HAP-1 (cell line): Measurements from ENCODE around the gene ASIC4.

Experiments
- DNase-seq, 2 experiments: peaks; one replicate each; pipeline ENCODE4 v3.0.0-alpha.2; 2016 to 2020; ENCODE audit warnings: low spot score in 2 of 2
- H3K27me3 ChIP-seq: fragments of 250-450 bp; sonication (Bioruptor Pico); 2 replicates; pipeline ENCODE4 v1.5.1; 2020; ENCODE audit warnings: low read depth, mild to moderate bottlenecking, moderate library complexity
- H3K36me3 ChIP-seq: fragments of 250-450 bp; sonication (Bioruptor Pico); replicated peaks from 2 replicates; pipeline ENCODE4 v1.5.1; 2020; ENCODE audit warnings: mild to moderate bottlenecking
- H3K4me1 ChIP-seq: fragments of 250-450 bp; sonication (Bioruptor Pico); 2 replicates; pipeline ENCODE4 v1.5.1; 2020; ENCODE audit warnings: mild to moderate bottlenecking
- H3K4me3 ChIP-seq: fragments of 250-450 bp; sonication (Bioruptor Pico); 2 replicates; pipeline ENCODE4 v1.5.1; 2020; ENCODE audit warnings: mild to moderate bottlenecking, moderate library complexity
- H3K9me3 ChIP-seq: fragments of 250-450 bp; sonication (Bioruptor Pico); 2 replicates; pipeline ENCODE4 v1.5.1; 2020; ENCODE audit warnings: mild to moderate bottlenecking, moderate library complexity
- in situ Hi-C: fragments of 300-500 bp; cut with MboI; formaldehyde crosslinking; loops from 3 replicates; pipeline ENCODE4 v1.14.3; 2020; ENCODE audit warnings: low sequenced_read_pairs, inconsistent platforms, mixed read lengths

The ASIC4 gene

DNA sequence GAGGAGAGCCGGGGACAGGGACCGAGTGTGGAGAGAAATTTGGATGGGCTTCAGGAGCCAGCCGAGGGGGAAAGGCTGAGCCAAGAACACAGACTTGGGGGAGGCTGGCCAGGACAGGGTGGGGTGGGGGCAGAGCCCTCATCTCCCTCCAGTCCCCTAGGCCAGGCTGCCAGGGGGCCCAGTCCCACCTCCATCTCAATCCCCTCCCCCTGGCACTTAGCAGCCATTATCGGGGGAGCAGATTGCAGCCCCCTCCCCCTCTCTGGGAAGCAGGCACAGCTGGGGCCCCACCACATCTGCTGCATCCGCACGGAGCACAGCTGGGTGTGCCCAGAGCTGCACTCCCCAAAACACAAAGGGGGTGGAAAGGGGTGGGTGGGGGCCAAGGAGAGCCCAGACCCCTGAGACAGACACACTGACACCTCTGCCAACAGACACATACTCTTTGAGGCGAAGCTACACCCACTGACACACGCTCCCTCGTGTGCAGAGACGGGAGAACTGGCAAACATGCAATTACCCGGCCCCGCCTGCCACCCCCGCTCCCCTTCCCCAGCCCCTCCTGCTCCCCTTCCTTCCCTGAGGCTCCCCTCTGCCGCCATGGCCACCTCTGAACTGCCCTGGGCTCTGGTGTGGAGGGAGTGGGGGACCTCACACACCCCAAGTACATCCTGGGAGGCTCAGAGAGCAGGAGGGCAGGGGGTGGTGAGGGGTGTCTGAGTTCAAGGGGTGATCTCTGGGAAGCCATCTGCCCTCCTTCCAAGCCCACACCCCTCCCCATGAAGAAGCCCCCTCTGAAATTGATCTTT is 5.1 kb upstream of the ASIC4 start:
- DNase-seq, result no peak
- Histone ChIP-seq H3K4me1 (peaks cover 4% of the 10 kb centered on the region), H3K9me3 (no peaks in the 10 kb centered on the region), H3K27me3 (peaks cover 30% of the 10 kb centered on the region), H3K36me3 (peaks cover 2% of the 10 kb centered on the region; the same call in 1 of the 2 replicates), H3K4me3 (no peak overlapping the region; the same call in 1 of the 2 replicates)
- in situ Hi-C loops, result no loop called here

DNA sequence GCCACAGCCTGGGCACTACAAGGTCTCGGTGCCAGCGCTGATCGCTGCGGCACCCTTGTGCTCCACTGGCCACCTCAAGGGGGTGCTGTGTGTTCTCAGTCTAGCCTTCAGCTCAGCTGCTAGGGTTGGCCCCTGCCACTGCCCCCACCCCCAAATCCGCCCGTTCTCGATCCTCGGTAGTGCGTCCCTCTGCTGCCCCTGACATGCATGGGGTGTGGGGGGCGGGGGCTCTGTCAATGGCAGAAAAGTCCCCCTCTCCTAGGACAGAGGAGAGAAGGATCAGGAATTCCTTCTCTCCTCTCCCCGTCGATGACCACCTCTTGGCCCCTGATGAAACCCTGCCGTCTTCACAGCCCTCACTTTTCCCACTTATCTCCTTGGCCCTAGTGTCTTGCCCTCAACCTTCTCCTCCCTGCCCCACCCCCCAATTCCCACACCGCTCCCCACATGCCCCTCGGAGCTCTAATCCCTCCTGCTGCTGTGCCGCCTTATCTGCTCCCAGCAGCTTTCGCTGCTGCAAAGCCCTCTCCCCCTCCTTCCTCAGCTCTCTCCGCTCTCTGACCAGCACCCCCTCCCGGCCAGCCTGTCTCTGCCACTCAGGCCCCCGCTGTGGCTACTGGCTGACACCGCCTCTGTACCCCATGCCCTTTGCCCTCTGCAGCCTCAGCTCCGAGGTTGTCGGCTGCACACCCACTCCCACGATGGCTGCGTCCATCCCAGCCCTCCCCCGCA is 4.3 kb upstream of the ASIC4 start:
- peaks cover 38% of the 10 kb centered on the region for H3K27me3 ChIP-seq
- no peaks in the 10 kb centered on the region; the same call in 1 of the 2 replicates for H3K36me3 ChIP-seq
- H3K9me3 ChIP-seq, result no peaks in the 10 kb centered on the region
- in situ Hi-C loops, result no loop called here
- H3K4me1 ChIP-seq, result peaks cover 4% of the 10 kb centered on the region
- DNase-seq, result peak; percentile 47 to 79
- peak overlapping the region; percentile 25 for H3K4me3 ChIP-seq

DNA sequence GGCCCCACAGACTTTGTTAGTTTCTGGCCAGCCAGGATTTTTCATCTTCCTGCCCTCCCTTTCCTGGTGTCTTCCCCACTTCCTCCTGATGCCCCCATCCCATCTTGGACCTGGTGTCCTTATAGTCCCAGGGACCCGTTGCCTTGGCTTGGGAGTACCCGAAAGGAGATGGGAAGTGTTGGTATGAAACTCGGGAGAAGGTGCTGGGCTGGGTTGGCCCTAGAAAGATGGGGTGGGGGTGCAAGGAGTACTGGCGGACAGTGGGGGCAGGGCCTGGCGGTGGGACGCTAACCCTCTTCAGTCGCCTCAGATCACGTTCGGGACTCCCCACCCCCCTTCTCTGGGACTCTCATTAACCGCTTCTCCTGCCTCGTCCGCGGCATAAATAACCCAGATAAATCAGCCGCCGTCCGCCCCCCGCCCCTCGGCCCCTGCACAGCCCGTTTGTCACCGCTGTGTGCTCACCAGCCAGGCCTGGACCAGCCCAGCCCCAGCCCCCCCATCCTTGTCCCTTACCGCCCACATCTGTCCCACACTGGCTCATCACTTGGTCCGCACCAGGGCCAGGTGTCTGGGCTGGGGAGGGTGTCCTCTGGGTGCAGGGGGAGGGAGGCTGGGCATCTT is 3.7 kb upstream of the ASIC4 start:
- DNase-seq, result no peak
- Histone ChIP-seq H3K4me1 (peaks cover 4% of the 10 kb centered on the region), H3K4me3 (no peak overlapping the region; the same call in 1 of the 2 replicates), H3K9me3 (no peaks in the 10 kb centered on the region), H3K36me3 (no peaks in the 10 kb centered on the region; the same call in 1 of the 2 replicates), H3K27me3 (peaks cover 45% of the 10 kb centered on the region)
- in situ Hi-C loops, result no loop called here

DNA sequence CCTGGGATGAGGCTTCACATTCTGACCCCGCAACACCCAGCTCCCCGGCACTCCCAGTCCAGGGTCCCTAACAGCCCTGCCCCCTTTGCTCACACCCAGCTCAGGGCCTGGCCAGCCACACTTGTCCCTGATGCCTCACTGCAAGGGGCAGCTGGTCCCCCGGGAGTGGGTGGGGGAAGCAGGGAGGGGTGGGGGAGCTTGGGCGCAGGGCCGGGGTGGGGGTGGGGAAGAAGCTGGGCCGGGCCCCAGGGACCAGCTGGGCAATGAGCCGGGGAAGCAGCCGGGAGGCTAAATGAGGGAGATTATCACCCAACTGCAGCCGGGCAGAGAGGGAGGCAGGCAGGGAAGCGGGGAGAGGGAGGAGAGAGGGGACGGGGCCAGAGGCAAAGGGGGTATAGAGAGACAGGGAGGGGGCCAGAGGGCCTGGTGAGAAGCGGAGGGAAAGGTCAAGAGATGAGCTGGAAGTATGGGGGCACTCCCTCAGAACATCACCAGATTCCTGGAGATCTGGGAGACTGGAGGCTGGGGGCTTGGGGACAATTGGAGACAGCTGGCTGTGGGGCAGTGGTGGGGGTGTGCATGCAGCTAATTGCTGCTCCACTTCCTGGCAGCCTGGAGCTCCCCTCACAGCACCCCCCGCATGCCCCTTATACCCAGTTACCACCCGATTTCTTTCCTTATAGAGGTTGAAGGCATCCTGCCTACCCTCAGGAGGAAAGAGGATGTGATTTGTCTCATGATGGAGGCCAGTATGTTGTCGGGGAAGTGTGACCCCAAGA is 2.5 kb upstream of the ASIC4 start:
- in situ Hi-C loops, result no loop called here
- Histone ChIP-seq H3K36me3 (no peaks in the 10 kb centered on the region), H3K4me1 (peaks cover 4% of the 10 kb centered on the region), H3K27me3 (peaks cover 56% of the 10 kb centered on the region), H3K4me3 (no peak overlapping the region), H3K9me3 (no peaks in the 10 kb centered on the region)
- no peak for DNase-seq

DNA sequence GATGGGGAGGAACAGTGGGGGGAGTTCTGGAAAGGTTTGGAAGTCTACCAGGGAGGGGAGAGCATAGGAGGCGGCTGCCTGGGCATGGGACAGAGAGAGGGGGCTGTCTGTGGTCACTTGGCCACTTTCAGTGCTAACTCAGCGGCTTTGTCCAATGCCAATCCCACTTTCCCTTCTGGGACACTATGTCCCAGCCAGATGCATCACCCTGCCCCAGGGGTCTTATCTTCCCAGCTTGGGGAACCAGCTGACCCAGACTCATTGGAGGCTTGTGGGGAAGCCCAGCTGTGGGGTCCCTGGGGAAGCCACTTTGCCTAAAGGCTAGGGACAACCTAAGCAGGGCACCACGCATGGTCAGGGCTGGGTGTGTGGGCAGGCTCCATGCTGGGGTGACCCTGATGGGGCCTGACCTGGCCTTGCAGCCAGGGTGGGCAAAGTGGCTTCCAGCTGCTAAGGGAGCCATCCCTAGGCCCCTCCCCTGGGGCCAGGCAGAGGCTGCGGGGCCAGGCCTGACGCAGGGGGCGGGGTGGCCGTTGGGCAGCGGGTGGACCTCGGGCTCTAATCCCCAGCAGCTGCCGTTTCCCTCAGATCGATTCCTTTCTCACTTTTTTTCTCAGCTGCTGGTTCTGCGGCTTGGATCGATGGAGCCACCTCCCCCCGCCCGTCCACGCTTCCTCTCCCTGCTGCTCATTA is 1.6 kb upstream of the ASIC4 start:
- Histone ChIP-seq H3K27me3 (peaks cover 62% of the 10 kb centered on the region), H3K36me3 (no peaks in the 10 kb centered on the region), H3K4me1 (peaks cover 4% of the 10 kb centered on the region), H3K9me3 (no peaks in the 10 kb centered on the region), H3K4me3 (no peak overlapping the region)
- no peak for DNase-seq
- in situ Hi-C loops, result no loop called here

DNA sequence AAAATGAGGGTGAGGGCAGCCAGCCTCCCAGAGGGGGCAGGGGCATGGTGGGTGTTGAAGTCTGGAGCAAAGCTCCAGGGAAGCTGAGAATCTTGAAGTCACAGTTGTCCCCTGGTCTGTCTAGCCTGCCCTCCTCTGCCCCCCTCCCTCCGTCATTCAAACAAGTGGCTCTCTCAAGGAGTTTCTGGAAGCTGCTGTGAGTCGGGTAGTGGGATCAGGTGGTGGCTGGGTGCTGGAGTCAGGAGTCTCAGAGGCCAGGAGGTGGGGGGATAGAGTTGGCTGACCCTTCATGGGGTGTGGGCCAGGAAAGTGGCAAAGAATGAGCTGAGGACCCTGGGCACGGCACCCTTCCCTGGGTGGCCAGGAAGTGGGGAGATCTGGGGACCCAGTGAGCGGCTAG is 495 bp upstream of the ASIC4 start:
- H3K27me3 ChIP-seq, result peaks cover 66% of the 10 kb centered on the region
- no peaks in the 10 kb centered on the region for H3K9me3 ChIP-seq
- peaks cover 4% of the 10 kb centered on the region for H3K4me1 ChIP-seq
- H3K4me3 ChIP-seq, result no peak overlapping the region
- in situ Hi-C loops, result no loop called here
- H3K36me3 ChIP-seq, result no peaks in the 10 kb centered on the region
- DNase-seq, result no peak

DNA sequence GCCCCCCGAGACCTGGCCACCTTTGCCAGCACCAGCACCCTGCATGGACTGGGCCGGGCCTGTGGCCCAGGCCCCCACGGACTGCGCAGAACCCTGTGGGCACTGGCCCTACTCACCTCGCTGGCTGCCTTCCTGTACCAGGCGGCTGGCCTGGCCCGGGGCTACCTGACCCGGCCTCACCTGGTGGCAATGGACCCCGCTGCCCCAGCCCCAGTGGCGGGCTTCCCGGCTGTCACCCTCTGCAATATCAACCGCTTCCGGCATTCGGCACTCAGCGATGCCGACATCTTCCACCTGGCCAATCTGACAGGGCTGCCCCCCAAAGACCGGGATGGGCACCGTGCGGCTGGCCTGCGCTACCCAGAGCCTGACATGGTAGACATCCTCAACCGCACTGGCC is 554 bp downstream of the ASIC4 start:
- no peaks in the 10 kb centered on the region for H3K9me3 ChIP-seq
- in situ Hi-C loops, result no loop called here
- peaks cover 2% of the 10 kb centered on the region for H3K4me1 ChIP-seq
- DNase-seq, result no peak
- no peaks in the 10 kb centered on the region for H3K36me3 ChIP-seq
- no peak overlapping the region for H3K4me3 ChIP-seq
- H3K27me3 ChIP-seq, result peaks cover 68% of the 10 kb centered on the region

DNA sequence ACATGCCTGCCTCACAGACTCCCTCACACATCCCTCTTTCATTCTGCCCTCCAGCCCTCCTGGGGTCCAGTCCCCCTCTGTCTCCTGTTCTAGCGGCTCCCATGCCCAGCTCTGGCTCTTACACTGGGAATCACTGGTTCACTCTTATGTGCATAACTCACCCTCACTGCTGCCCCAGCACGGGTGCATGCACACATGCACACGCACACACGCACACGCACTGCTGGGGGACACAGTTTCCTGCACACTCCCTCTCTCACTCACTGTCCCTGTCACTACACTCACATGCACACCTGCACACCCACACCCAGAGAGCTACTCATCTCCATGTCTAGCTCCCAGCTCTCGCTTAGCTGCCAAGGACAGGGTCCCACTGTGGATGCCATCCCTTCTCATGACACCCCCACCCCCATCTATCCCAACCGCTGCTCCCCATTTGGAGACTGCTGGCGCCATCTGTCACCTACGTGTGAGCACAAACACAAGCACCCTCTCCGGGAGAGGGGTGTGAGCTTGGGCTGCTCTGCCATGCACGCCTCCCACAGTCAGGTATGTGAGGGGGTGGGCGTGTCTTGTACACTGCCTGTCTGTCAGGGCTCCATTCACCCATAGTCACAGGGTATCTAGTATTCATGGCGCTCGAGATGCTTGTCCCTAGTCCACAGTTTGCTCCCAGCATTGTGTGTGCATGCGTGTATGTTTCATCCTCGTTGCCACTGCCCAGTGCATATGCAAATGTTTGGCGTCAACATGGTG is 1.8 kb downstream of the ASIC4 start:
- in situ Hi-C loops, result no loop called here
- Histone ChIP-seq H3K9me3 (no peaks in the 10 kb centered on the region), H3K4me3 (no peak overlapping the region), H3K36me3 (no peaks in the 10 kb centered on the region), H3K4me1 (no peaks in the 10 kb centered on the region; the same call in 1 of the 2 replicates), H3K27me3 (peaks cover 65% of the 10 kb centered on the region)
- DNase-seq, result no peak

DNA sequence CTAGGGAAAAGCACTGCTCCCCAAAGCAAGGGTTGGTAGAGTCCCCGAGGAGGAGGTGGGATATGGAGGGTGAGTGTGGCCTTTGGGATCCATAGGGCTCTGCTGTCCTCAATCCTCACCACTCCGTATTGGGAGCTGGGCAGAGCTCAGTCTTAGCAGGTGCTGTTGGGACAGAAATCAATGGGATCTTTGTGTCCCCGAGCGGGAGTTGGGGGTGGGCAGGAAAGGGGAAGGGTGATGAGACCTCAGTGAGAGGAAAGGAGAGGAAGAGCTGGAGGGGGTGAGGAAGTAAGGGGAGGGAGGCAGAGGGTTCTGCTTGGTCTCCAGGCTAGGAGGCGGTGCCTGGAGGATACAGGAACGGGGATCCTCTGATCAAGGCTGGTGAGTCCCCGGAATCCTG is 2.6 kb downstream of the ASIC4 start:
- in situ Hi-C loops, result no loop called here
- Histone ChIP-seq H3K9me3 (no peaks in the 10 kb centered on the region), H3K27me3 (peaks cover 61% of the 10 kb centered on the region), H3K36me3 (no peaks in the 10 kb centered on the region), H3K4me1 (peaks cover 2% of the 10 kb centered on the region), H3K4me3 (no peak overlapping the region)
- no peak for DNase-seq

DNA sequence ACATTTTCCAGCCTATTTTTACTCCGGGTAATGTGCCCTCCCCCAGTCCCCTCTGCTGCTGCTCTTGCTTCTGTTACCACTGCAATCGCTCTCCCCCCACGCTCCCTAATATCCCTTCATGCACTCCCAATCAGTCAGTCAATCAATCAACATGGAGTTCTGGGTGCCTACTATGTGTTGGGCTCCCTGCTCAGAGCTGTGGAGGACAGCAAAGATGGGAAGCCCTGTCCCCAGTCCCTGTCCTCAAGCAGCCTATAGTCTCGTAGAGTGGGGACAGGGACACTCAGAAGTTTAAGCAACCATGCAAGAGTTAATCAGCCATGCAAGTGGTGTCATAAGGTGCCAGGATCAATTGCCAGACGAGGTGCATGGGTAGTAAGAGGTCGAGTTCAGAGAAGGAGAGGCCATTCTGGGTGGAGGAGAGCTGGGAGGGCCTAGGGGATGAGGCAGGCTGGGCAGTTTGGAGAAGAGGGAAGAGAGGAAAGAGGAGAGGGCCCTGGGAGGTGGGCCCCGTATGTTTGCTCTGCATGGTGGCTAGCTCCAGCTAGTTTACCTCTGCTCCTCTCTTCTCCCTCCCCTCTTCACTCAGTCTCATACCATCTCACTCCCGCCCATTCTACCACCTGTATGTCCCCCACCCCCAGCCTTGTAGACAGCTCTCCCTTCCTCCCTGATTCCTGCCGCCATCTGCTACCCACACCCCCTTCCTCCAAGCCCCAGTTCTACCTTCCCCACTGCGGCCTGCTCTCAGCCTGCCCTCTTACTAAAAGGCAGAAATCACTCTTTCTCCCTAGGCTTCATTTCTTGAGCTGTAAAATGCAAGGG is 3.9 kb downstream of the ASIC4 start:
- H3K4me3 ChIP-seq, result no peak overlapping the region
- peaks cover 7% of the 10 kb centered on the region for H3K4me1 ChIP-seq
- peaks cover 48% of the 10 kb centered on the region for H3K27me3 ChIP-seq
- in situ Hi-C loops, result no loop called here
- H3K36me3 ChIP-seq, result no peaks in the 10 kb centered on the region
- no peaks in the 10 kb centered on the region for H3K9me3 ChIP-seq
- no peak for DNase-seq

DNA sequence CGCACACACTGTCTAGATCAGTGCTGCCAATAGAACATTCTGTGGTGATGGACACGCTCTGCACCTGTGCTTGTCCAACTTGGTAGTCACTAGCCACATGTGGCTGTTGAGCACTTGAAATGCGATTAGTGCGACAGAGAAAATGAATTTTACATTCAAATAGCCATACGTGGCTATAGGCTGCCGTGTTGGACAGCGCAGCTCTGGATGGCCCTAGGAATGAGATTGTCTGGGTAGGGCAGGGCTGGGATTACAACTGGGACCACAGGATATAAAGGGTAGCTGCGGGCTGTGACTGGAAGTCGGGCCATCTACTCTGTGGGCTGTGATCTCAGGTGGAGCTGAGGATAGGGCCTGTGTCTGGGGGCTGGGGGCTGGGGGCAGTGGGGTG is 5.2 kb downstream of the ASIC4 start:
- Histone ChIP-seq H3K4me3 (no peak overlapping the region), H3K36me3 (no peaks in the 10 kb centered on the region), H3K4me1 (peaks cover 7% of the 10 kb centered on the region), H3K27me3 (peaks cover 35% of the 10 kb centered on the region), H3K9me3 (no peaks in the 10 kb centered on the region)
- no peak for DNase-seq
- in situ Hi-C loops, result no loop called here

DNA sequence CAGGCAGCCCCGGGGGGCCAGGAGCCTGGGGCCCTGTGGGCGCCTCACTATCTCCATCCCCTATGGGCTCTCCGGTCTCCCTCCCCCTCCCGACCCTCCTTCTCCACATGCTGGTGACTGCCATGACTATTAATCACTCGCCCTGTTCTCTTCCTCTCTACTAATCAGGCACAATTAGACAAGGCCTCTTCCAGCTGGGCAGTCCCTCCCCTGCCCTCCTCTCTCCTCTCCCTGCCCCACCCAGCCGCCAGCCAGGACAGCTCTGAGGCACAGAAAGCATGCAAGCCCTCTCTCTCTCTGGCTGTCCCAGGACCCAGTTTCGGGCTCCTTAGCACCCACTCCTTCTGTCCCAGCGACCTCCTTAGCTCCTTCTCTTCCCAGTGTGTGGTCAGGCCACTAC is 5.8 kb downstream of the ASIC4 start:
- Histone ChIP-seq H3K27me3 (peaks cover 29% of the 10 kb centered on the region), H3K4me3 (no peak overlapping the region), H3K9me3 (no peaks in the 10 kb centered on the region), H3K36me3 (no peaks in the 10 kb centered on the region), H3K4me1 (peaks cover 7% of the 10 kb centered on the region)
- in situ Hi-C loops, result no loop called here
- no peak for DNase-seq
